GM18517 (cell line): ENCODE results near the gene PLIN4.

Source experiments
- ATAC-seq: cut with Tn5 transposase; IDR thresholded peaks from one replicate; pipeline ENCODE4 v1.9.1; 2021; ENCODE audit warnings: mild to moderate bottlenecking, moderate library complexity; ENCODE audit not compliant: unreplicated experiment

PLIN4 gene

DNA sequence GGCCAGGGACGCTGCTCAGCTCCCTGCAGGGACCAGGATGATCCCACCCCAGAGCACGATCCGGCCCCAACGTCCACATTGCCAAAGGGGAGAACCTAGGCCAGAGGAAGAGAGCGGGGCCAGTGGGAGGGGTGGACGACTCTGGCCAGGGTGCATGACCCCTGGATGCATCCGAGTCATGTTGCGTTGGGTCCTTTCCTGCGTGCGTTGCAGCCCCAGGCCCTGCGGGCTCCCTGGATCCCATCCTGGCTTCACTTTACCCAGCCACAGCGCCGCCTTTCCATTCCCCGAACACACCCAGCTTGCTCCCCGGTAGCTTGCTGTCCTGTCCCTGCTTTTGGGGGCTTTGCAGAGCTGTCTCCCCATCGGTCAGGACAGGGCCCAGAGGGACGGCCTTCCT, 10.5 kb downstream of the PLIN4 start:
- ATAC-seq, result no peak

DNA sequence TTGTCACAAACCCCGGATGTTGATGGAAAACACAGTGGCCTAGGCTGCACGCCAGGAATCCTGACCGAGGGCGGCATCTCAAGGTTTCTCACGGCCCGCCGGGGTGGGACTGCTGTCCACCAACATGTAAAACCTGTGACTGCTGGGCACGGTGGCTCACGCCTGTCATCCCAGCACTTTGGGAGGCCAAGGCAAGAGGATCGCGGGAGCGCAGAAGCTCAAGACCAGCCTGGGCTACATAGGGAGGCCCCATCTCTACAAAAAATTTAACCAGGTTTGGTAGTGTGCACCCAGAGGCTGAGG, 11.2 kb downstream of the PLIN4 start:
- ATAC-seq, result no peak

DNA sequence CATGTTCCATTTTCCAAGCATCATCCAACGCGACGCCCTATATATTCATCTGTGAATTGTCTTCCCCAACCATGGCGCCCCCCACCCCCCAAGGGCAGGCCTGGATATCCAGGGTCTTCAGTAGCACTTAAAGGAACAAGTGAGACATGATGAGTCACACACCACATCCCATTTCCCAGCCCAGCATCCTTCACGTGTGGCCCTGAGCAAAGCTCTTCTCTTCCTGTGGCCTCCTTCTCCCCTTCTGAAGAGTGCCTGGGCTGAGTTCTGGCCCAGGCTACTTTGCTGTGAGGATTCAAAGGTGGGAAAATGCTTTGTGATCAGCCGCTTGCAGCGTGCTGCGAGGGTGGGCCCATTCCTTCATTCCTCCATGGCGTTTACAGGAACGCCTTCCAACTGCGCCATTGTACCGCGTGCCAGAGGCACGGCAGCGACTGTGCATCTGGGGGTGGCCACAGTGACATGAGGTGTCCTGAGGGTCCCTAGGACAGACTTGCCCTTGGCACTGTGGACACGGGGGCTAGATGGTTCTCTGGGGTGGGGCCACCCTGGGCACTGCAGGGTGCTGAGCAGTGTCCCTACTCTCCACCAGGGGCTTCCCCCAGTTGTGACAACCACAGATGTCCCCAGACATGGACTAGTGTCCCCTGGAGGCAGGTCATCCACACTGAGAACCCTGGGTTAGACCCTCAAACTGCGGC, 11.7 kb downstream of the PLIN4 start:
- no peak for ATAC-seq

DNA sequence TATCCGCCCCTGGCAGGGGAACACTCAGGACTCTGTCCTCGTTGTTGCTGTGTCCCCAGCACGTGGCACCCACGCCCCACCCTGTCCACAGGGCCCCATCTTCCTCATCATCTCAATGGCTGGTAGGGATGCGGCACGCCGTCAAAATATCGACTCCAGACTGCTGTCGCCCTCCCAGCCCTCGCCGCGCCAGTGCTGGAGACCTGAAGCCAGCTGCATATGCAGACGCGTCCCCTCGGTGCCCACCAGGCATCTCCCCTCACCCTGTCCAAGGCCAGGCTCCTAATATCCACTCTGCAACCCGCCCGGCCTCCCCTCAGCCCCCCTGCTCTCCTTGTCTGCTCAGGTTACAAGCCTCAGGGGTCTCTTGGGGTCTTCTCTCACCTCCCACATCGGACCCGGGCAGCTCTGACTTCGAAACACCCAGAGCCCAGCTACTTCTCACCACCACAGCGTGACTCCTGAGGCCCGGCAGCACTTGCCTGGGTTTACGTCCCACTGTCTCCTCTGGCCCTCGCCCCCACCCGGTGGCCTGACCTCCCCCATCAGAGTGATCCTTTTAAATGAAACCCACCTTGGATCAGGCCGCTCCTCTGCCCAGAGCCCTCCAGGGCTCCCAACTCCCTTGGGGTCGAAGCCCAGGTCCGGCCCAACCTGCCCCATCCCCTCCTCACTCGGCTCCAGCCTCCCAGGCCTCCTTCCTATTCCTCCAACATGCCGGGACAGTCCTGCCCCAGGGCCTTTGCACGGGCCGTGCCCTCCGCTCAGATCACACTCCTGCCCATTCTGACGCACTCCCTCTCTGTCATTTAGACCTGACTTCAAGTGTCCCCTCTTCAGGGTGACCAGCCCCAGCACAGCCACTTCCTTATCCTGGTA, 12.5 kb downstream of the PLIN4 start:
- no peak for ATAC-seq

DNA sequence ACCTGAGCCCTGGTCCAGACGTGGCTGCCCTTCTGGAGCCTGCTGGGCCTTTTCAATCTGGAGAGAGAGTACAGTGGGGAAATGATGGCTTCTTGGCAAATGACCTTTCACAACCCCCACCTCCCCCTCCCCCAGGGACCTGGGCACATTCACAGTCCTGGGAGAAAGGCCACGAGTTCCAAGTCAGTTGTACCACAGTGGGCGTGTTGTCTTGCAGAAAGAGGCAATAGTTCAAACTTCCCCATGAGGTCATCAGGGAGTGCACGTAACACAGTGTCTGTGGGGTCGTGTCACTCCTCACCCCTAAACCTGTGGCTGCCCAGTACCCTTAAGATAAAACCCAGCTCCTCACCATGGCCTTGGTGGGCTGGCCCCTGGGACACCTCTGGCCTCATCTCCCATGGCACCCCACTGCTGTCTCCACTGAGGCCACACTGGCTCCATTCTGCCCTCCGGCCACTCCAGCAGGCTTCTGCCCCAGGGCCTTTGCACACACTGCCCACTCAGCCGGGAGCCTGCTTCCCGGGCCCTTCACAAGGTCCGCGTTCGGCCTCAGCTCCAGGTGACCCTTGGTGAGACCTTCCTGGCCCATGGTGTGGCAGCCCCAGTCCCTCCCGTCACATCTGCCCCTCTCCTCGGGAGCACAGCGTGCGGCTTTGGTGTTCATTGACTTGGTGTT, 13.3 kb downstream of the PLIN4 start:
- ATAC-seq, result no peak

DNA sequence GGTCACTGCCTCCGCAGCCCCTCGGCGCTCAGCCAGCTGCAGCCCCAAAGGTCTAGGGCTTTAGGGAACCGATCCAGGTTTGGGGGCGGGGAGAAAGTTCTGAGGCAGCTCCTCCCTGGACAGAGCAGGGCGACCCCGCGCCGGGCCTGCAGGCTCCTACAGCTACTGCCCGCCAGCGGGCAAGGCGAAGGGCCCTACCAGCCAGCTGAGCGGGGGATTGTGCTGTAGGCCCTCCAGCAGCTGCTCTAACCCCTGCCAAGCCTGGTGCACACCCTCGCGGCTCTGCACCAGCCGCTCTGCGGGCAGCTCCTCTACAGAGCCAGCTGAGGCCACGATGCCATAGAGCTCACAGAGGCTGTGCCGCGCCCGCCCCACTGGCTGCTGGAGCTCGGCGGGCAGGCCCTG, 14.0 kb downstream of the PLIN4 start:
- ATAC-seq, result no peak

DNA sequence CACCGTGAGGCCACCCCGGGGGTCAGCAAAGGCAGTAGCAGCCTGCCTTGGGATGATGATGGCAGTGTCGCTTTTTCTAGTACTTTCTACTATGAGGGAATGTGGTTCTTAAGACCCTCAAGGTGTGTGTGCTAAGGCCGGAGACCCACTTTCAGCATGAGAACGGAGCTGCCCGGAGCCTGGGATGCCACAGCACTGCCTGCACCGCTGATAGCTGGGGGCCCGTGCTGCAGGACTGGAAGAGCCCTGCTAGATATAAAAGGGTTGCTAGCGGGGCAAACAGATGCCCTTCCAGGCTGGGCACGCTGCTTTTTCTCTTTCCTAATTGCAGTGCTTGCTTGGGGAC, 14.5 kb downstream of the PLIN4 start:
- no peak for ATAC-seq

DNA sequence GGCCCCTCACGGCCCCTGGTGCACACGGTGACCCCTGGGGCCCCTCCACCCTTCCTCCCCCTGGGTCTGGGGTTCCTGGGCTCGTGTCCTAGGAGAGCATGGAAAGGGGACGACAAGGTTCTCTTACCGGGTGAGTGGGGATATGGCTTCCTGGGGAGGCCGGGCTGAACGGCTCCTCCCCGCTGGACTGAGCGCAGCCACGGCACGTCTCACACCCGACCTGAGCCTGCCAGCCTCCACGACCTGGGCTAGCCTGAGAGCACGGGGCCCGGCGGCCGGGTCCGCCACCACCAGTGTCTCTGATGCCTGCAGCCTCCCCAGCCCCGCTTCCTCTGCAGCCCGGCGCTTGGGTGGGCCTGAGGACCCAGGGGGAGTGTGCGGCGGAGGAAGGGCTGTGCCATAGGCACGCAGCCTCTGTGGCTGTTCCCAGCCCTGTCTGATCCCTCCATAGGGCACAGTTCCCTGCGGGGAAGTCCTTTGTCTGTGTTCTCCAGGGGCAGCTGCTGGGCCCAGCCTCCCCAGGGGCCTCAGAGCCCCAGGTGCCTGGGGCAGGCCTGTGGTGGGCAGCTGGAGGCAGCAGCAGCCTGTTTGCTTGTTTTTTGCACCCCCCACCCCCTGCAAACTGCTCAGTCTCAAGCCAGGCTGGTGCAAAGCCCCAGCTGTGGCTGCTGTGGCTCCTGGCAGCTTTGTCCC, 15.0 kb downstream of the PLIN4 start:
- ATAC-seq, result no peak

DNA sequence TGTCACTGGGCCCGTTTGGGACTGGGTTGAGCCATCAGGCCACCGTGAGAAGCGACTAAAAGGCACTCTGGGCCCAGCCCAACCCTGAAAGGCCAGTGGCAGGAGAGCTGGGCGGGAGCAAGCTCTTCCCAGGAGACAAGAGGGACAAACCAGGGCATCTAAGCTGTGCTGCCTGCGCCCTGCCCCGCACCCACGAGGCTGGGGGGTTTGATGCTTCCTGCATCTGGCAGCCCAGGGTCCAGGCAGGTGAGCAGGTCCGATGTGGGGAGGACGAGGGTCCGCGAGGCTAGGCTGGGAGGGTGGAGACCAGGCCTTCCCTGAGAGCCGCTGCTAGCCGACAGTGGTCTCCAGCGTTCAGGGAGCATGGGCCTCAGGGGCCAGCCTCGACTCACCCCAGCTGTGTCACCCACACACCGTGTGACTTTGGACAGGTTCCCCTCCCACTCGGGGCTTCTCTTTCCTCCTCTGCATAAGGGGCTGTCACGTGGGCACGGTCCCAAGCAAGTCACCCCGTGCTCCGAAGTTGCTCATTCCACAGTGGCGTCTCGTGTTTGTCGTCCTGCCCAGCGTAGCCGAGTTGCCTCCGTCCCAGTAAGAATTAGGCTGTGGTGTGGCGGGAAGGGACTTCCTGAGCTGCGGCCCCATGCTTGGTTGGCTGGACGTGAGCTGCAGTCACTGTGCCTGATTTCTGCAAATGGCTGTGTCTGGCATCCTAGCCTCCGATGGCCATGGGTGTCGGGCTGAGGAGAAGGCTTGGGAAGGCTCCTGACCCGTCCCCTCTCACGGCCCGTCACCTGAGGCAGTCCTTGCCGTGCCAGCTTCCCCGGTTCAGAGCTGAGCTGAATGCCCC, 15.8 kb downstream of the PLIN4 start:
- ATAC-seq, result no peak

DNA sequence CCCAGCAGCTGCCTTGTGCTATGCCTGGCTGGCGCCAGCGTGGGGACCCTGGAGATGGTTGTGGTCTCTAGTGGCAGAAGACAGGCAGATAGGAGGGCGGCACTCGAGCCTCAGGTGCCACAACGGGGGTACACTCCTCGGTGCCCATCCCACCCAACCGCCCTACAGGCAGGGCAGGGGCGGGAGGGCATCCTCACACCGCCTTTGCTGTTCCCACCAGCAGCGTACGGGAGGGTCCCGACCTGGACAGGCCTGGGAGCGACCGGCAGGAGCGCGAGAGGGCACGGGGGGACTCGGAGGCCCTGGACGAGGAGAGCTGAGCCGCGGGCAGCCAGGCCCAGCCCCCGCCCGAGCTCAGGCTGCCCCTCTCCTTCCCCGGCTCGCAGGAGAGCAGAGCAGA, 16.6 kb downstream of the PLIN4 start:
- ATAC-seq, result no peak

DNA sequence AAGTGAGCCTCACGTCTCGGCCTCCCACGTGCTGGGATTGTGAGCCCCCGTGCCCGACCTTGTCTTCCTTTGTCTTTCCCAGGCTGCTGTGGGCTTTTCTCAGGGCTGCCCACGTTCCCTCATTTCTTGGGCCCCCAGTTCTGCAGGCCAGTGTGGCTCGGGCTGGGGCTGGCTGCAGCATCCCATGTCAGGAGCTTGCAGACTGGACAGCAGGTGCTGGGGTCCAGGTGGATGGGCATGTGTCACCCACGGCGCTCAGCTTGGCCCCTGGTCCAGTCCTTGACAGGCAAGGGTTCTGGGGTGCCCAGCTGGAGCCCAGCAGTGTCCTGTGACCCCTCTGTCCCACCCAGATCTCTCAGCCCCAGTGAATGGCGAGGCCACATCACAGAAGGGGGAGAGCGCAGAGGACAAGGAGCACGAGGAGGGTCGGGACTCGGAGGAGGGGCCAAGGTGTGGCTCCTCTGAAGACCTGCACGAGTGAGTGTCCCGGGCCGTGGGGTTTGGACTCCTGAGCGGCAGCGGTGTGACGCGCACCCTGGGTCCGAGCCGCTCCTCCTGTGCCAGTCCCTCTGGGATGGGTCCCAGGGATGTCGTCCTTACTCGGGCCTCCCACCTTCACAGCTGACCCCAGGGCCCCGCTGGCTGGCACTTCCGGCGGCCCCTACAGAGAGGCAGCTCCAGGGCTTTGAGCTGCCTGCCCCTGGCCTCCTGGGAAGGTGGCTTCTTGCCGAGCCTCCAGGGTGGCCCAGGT, 17.3 kb downstream of the PLIN4 start:
- no peak for ATAC-seq

DNA sequence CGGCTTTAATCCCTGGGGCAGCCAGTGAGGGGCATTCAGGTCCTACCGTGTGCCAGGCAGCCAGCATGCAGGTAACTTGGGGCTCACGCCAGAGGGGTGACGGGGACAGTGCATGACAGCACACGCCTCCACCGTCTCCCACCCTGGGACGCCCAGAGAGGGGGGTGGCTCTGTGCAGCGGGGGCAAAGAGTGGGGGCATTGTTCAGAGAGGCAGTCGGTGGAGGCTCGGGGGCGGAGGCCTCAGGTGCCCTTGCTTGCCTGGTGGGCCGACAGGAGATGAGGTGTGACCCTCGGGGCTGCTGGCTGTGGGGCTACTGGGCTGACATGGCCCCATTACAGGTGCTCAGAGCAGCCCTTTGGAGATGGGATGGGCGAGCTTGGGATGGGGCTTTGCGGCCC, 18.4 kb downstream of the PLIN4 start:
- no peak for ATAC-seq

DNA sequence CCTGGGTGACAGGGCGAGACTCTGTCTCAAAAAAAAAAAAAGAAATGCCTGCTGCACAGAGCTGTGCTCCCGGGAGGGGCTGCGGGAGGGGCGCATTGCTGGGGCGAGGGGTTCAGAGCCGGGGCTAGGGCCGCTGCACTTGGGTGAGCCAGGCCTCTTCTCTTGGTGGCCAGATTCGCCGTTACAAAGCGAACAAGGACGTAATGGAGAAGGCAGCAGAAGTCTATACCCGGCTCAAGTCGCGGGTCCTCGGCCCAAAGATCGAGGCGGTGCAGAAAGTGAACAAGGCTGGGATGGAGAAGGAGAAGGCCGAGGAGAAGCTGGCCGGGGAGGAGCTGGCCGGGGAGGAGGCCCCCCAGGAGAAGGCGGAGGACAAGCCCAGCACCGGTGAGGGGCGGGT, 19.0 kb downstream of the PLIN4 start:
- no peak for ATAC-seq

DNA sequence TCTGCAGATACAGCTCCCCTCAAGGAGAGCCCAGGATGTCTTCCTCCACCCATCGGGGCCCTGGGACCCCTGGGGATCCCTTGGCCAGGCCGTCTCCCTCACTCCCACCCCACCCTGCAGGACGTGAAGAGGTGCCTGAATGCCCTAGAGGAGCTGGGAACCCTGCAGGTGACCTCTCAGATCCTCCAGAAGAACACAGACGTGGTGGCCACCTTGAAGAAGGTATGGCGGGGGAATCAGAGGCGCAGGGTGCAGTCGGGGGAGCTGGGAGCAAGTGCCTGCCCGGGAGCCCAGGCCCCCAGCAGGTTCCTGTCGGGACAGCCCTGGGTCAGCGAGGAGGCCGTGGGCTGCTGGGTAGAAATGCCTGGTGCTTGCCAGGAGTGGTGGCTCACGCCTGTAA, 19.6 kb downstream of the PLIN4 start:
- no peak for ATAC-seq

DNA sequence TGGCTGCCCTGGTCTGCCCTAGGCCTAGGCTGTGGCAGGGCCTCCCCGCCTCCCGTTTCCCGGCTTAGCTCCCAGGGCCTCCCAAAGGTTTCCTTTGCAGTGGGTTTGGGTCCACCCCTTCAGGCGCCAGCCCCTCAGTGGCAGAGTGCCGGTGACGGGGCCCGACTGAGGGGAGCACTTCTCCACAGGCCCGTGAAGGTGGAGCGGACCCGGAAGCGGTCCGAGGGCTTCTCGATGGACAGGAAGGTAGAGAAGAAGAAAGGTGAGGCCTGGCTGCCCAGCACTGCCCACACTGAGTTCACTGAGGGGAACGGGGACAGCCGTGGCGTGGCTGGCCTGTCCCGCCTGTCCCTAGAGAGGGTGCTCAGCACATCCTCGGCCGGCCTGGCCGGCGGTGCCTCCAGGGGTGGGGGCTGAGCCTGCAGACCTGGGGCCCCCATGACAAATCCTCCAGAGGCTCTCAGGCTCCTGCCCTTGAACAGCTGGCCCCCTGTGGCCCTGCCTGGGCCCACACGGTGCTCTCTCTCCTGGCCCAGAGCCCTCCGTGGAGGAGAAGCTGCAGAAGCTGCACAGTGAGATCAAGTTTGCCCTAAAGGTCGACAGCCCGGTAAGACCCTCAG, 20.4 kb downstream of the PLIN4 start:
- no peak for ATAC-seq

DNA sequence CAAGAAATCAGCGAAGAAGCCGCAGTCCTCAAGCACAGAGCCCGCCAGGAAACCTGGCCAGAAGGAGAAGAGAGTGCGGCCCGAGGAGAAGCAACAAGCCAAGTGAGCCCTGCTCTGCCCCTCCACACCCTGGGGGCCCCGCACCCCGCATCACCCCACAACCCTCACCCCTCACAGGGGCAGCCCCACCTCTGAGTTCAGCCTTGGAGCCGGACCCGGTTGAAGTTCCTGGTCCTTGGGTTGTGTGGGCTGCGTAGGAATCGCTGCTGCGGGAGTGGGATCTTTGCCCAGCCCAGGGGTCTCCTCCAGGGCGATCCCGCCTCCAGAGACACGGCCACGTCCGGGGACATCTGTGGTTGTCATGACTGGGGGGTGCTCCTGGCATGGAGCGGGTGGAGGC, 22.0 kb downstream of the PLIN4 start:
- no peak for ATAC-seq

DNA sequence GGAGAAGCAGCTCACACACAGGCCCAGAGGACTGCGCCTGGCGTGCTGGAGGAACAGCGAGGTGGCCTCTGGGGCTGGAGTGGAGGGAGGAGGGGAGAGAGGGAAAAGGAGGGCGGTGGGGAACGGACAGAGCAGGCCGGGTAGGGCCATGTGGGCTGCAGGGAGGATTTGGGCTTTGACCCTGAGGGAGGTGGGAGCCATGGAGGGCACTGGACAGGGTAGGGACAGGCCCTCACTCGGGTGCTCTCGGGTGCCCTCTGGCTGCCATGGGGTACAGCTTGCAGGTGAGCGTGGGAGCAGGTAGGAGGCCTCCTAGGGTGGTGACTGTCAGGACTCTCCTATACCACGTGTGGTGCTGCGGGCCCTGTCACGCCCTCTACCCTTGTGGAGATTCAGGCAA, 22.8 kb downstream of the PLIN4 start:
- ATAC-seq, result no peak

DNA sequence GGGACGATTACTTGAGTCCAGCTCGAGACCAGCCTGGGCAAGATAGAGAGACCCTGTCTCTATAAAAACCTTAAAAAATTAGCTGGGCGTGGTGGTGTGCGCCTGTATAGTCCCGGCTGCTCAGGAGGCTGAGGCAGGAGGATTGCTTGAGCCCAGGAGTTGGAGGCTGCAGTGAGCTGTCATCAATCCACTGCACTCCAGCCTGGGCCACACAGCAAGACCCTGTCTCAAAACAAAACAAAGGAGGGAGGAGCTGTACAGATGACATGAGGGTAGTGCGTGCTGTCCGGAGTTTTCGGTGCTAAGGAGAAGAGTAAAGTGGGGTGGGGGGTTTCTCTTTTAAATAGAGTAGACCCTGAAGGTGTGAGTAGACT, 23.6 kb downstream of the PLIN4 start:
- no peak for ATAC-seq

DNA sequence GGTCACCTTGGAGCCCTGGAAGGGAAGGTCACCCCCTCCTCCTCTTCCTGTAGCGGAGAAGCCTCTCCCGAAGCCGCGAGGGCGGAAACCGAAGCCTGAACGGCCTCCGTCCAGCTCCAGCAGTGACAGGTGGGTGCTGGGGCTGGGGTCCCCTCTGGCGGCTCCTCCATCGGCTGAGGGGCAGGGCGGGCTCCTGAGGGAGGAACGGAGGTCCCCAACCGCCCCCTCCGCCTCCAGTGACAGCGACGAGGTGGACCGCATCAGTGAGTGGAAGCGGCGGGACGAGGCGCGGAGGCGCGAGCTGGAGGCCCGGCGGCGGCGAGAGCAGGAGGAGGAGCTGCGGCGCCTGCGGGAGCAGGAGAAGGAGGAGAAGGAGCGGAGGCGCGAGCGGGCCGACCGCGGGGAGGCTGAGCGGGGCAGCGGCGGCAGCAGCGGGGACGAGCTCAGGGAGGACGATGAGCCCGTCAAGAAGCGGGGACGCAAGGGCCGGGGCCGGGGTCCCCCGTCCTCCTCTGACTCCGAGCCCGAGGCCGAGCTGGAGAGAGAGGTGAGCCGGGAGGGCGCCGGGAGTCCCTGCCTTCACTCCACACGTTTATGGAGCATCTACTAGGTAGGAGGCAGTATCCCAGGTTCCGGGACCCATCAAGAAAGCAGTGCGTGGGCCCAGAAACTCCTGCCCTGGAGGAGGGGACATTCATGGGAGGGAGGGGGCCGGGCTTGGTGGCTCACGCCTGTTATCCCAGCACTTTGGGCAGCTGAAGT, 24.2 kb downstream of the PLIN4 start:
- ATAC-seq, result no peak
